Femur (tissue), 1 donor: ENCODE data around the gene TTC21A.

ENCODE experiments used
- DNase-seq: peaks from one replicate; pipeline ENCODE4 v3.0.0-alpha.2; 2017

TTC21A gene

GRCh38 chr3:39118931-39119660 is 11.6 kb downstream of the TTC21A start:
- no peak for DNase-seq

- no peak for DNase-seq
Measured at GRCh38 chr3:39121621-39122020, 14.1 kb downstream of the TTC21A start.

GRCh38 chr3:39122813-39123212 is 15.3 kb downstream of the TTC21A start:
- DNase-seq: no peak

- DNase-seq: no peak
Measured at GRCh38 chr3:39124876-39125840, 17.7 kb downstream of the TTC21A start.

- DNase-seq: no peak
Measured at GRCh38 chr3:39125841-39126500, 18.5 kb downstream of the TTC21A start.

DNA sequence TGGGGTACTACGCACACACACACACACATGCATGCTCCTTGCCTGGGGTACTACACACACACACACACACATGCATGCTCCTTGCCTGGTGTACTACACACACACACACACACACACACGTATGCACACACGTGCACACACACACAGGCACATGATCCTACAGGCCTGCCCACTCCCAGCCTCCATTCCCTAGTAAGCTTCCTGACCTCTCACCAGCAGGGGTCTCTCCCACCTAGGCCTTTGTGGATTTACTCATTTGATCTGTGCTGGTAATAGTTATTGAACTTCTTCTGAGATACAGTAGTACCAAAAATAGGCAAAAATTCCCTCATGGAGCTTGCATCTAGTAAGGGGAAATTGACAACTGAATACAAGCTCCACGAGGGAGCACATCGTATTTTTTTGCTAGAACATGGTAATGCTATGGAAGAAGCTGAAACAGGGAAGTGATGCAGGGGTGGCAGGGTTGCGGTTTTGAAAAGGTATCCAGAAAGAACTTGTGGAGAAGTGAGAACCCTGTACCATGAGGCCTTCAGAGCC is 19.1 kb downstream of the TTC21A start:
- peak; percentile 60 for DNase-seq

GRCh38 chr3:39127269-39127907 is 19.9 kb downstream of the TTC21A start:
- DNase-seq: no peak

GRCh38 chr3:39127908-39128304 is 20.4 kb downstream of the TTC21A start:
- no peak for DNase-seq

GRCh38 chr3:39128951-39129350 is 21.5 kb downstream of the TTC21A start:
- no peak for DNase-seq

GRCh38 chr3:39130026-39130425 is 22.5 kb downstream of the TTC21A start:
- DNase-seq: no peak

DNA sequence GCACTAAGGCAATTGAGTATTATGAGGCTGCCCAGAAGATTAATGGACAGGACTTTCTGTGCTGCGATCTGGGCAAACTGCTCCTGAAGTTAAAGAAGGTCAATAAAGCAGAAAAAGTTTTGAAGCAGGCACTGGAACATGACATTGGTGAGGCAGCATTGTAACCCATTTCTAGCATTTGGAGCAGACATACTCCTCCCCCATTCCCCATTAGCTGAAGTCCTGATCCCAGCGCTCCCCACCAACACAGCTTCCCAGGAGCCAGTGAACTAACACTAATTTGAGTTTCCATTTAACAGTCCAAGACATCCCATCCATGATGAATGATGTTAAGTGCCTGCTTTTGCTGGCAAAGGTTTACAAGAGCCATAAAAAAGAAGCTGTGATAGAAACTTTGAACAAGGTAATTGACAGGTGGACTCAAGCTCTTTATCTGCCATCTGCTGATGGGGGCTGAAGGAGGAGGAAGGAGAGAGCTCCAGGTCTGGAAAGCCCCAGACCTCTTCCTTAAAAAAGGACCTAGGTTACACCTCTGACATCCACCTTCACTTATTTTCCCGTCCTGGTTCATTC is 23.3 kb downstream of the TTC21A start:
- no peak for DNase-seq

- DNase-seq: no peak
Measured at GRCh38 chr3:39132096-39133092, 24.9 kb downstream of the TTC21A start.

DNA sequence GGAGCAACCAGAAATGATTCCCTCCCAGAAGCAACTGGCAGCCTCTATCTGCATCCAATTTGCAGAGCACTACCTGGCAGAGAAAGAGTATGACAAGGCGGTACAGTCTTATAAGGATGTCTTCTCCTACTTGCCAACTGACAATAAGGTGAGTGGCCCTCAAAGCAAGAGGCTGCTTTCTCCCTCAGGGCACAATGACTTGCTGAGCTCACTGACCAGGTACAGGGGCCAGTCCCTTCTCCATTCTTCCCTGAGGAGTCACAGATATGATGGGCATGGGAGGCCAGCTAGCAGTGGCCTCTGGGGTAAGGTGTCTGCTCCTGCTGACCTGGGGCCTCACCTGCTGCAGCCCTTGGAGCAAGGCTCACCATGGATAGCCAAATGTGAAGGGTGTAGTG is 25.6 kb downstream of the TTC21A start:
- no peak for DNase-seq

GRCh38 chr3:39133822-39134221 is 26.3 kb downstream of the TTC21A start:
- no peak for DNase-seq

GRCh38 chr3:39134305-39134704 is 26.8 kb downstream of the TTC21A start:
- no peak for DNase-seq

- DNase-seq: no peak
Measured at GRCh38 chr3:39135170-39135805, 27.8 kb downstream of the TTC21A start.

GRCh38 chr3:39136533-39137434 is 29.3 kb downstream of the TTC21A start:
- no peak for DNase-seq

DNA sequence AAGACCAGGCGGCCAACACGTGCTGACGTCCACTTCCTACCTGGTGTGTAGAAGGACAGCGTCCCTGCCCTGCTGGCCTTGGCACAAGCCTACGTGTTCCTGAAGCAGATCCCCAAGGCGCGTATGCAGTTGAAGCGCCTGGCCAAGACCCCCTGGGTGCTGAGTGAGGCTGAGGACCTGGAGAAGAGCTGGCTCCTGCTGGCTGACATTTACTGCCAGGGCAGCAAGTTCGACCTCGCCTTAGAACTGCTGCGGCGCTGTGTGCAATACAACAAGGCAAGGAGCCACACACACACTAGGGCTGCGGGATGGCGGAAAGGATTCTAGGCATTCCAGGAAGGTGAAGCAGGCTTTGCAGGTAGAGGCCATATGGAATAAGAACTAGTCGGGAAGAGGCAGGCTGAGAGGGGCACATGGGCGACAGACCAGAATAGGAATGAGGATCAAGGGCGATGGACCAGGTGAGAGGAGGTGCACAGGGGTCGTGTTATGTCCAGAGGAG is 30.0 kb downstream of the TTC21A start:
- no peak for DNase-seq
